C4-2B (cell line): Measurements from ENCODE around the gene XYLT1.

ENCODE experiments used
- CTCF ChIP-seq: fragments of 450-650 bp; conservative IDR thresholded peaks from 2 replicates; pipeline ENCODE4 v1.5.1; 2017; ENCODE audit warnings: mild to moderate bottlenecking
- ZFX ChIP-seq: fragments of 450-650 bp; IDR thresholded peaks from 2 replicates; pipeline ENCODE4 v1.6.1; 2017

- TF ChIP-seq CTCF: no peak
- TF ChIP-seq ZFX: no peak
These were observed 315.8 kb downstream of the XYLT1 start for GRCh38 chr16:17154981-17155380.
